ENCODE measurements around the gene UNC119B.
A peak's percentile ranks its signal among the peaks of the same experiment; 100 is the strongest.
"Not testable (repeated sequence)": the region's sequence is repeated elsewhere in the genome, so short reads cannot be mapped to it uniquely, and the experiment has no call there.

The UNC119B gene

DNA sequence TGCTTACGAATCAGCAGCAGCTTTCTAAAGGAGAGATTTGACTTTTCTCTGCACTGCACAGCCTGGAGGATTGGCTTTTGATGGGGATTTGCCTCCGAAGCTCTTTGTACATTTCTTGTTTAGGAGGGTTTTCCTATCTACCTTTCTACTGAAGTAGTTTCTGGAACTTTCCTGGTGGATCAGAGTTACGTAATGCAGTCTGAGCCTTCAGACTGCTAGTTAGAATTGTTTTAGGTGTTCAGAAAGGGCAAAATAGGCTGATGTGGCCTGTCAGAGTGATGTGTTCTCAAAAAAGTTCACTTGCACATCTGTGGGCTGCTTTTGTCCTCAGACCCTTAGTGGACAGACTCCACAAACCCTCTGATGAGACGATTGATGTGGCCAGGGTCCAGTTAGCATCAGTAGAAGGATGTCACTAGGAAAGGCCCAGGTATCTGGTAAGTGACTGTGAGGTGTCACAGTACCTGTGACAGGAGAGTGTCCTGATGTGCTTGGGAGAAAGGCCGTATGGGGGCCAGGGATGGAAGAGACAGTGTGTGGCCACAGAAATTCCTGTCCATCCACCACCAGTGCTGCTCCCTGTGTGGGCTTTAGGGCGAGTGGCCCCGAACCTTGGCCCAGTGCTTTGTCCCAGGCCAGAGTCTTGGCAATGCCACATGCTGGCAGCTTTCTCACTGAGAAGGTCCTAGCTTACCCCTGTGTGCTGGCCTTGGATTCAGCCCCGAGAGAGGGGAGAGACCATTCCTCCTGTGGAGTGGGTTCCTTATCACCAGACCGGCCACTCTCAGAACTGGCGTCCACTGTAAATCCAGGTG is 10.9 kb downstream of the UNC119B start:
- Histone ChIP-seq H3K4me3 (ENCODE audit: low read length) (no peak overlapping the region), H3K36me3 (ENCODE audit: insufficient read depth, low read length) (peaks cover 80% of the 10 kb centered on the region), H3K9ac (ENCODE audit: low read depth, low read length) (no peak overlapping the region), H3K4me1 (ENCODE audit: insufficient read depth, low read length) (no peaks in the 10 kb centered on the region), H3K27me3 (ENCODE audit: insufficient read depth, low read length) (peaks cover 3% of the 10 kb centered on the region; the same call in 1 of the 2 replicates), H3K27ac (ENCODE audit: low read depth, low read length) (no peak overlapping the region), H3K9me3 (ENCODE audit: insufficient read depth, low read depth, low read length) (no peaks in the 10 kb centered on the region)
- WGBS, result 95% methylated on average over 10 of the region's 10 CpGs

GRCh38 chr12:120721866-120722265 is 11.6 kb downstream of the UNC119B start:
- peaks cover 73% of the 10 kb centered on the region for H3K36me3 ChIP-seq (ENCODE audit: insufficient read depth, low read length)
- 93% methylated on average over 3 of the region's 3 CpGs for WGBS

GRCh38 chr12:120722784-120723183 is 12.5 kb downstream of the UNC119B start:
- Histone ChIP-seq H3K9ac (ENCODE audit: low read depth, low read length) (no peak overlapping the region), H3K9me3 (ENCODE audit: insufficient read depth, low read depth, low read length) (no peaks in the 10 kb centered on the region), H3K36me3 (ENCODE audit: insufficient read depth, low read length) (peaks cover 68% of the 10 kb centered on the region), H3K4me3 (ENCODE audit: low read length) (no peak overlapping the region), H3K27me3 (ENCODE audit: insufficient read depth, low read length) (peaks cover 7% of the 10 kb centered on the region; the same call in 1 of the 2 replicates), H3K4me1 (ENCODE audit: insufficient read depth, low read length) (no peaks in the 10 kb centered on the region), H3K27ac (ENCODE audit: low read depth, low read length) (no peak overlapping the region)
- WGBS, result 96% methylated on average over 2 of the region's 2 CpGs

More at GRCh38 chr12:120721866-120722265, 11.6 kb downstream of the UNC119B start:
- no peaks in the 10 kb centered on the region for H3K9me3 ChIP-seq (ENCODE audit: insufficient read depth, low read depth, low read length)
- H3K4me1 ChIP-seq (ENCODE audit: insufficient read depth, low read length), result no peaks in the 10 kb centered on the region
- no peak overlapping the region for H3K9ac ChIP-seq (ENCODE audit: low read depth, low read length)
- no peak overlapping the region for H3K4me3 ChIP-seq (ENCODE audit: low read length)
- H3K27me3 ChIP-seq (ENCODE audit: insufficient read depth, low read length), result peaks cover 7% of the 10 kb centered on the region; the same call in 1 of the 2 replicates
- H3K27ac ChIP-seq (ENCODE audit: low read depth, low read length), result no peak overlapping the region

- Histone ChIP-seq H3K9ac (ENCODE audit: low read depth, low read length) (no peak overlapping the region), H3K36me3 (ENCODE audit: insufficient read depth, low read length) (peaks cover 49% of the 10 kb centered on the region), H3K4me1 (ENCODE audit: insufficient read depth, low read length) (no peaks in the 10 kb centered on the region), H3K27ac (ENCODE audit: low read depth, low read length) (no peak overlapping the region), H3K9me3 (ENCODE audit: insufficient read depth, low read depth, low read length) (no peaks in the 10 kb centered on the region), H3K27me3 (ENCODE audit: insufficient read depth, low read length) (peaks cover 7% of the 10 kb centered on the region; the same call in 1 of the 2 replicates), H3K4me3 (ENCODE audit: low read length) (peak overlapping the region; percentile 70; the same call in 1 of the 2 replicates)
- 87% methylated on average over 5 of the region's 5 CpGs for WGBS
Measured at GRCh38 chr12:120724720-120725119, 14.5 kb downstream of the UNC119B start.

GRCh38 chr12:120725151-120725658 is 14.9 kb downstream of the UNC119B start:
- Histone ChIP-seq H3K27me3 (ENCODE audit: insufficient read depth, low read length) (peaks cover 7% of the 10 kb centered on the region; the same call in 1 of the 2 replicates), H3K27ac (ENCODE audit: low read depth, low read length) (no peak overlapping the region), H3K9ac (ENCODE audit: low read depth, low read length) (0 out of 2 replicates have a peak overlapping the region, but pooled peaks have one; percentile 29), H3K4me1 (ENCODE audit: insufficient read depth, low read length) (no peaks in the 10 kb centered on the region), H3K36me3 (ENCODE audit: insufficient read depth, low read length) (peaks cover 44% of the 10 kb centered on the region), H3K9me3 (ENCODE audit: insufficient read depth, low read depth, low read length) (no peaks in the 10 kb centered on the region), H3K4me3 (ENCODE audit: low read length) (peak overlapping the region; percentile 70)
- WGBS, result 36% methylated on average over 14 of the region's 14 CpGs

DNA sequence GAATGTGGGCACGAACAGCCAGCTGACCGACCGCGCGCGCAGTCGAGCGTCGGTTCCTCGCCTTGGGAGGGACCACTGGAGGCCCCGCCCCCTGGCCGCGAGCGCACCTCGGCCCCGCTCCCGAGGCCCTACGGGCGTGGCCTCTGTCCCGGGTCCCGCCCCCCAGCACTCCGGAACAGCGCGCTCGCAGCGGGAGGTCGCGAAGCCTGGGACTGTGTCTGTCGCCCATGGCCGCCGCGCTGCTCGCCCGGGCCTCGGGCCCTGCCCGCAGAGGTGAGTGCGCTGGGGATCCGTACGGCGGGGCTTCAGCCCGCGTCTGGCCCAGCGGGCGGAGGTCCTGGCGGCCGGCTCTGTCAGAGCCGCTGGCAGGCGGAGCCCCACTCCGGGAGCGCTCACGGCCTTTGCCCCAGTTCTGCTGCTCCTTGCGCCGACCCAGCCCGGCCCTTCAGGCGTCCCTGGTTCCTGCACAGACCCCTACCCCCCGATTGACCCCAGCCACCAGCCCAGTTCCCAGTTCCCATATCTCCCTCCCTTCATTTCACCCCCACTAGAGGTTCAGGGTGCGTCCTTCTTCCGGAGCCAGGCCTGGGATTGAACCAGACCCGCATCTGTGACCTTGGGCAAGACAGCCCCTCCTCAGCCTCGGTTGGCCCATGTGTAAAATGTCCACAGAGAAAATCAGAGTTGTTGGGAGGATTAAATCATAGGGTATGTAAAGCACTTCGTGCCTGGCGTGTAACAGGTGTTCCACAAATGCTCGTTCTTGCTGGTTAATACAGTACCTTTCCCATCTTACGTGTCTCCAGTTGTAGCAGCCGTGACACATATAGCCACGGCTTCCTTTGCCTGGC is 15.6 kb downstream of the UNC119B start, which contains the start of gene ACADS:
ACADS (plus strand) TSS at position 168 of the 851 bp plus-strand sequence; CDS start at position 228, 60 bp downstream.
- Histone ChIP-seq H3K27me3 (ENCODE audit: insufficient read depth, low read length) (peaks cover 7% of the 10 kb centered on the region; the same call in 1 of the 2 replicates), H3K9ac (ENCODE audit: low read depth, low read length) (peak within 1 kb of the TSS; percentile 79), H3K4me1 (ENCODE audit: insufficient read depth, low read length) (no peaks in the 10 kb centered on the region), H3K9me3 (ENCODE audit: insufficient read depth, low read depth, low read length) (no peaks in the 10 kb centered on the region), H3K4me3 (ENCODE audit: low read length) (peak within 1 kb of the TSS; percentile 70), H3K36me3 (ENCODE audit: insufficient read depth, low read length) (peaks cover 40% of the 10 kb centered on the region), H3K27ac (ENCODE audit: low read depth, low read length) (no peak within 1 kb of the TSS)
- 12% methylated on average over 66 of the region's 66 CpGs for WGBS

DNA sequence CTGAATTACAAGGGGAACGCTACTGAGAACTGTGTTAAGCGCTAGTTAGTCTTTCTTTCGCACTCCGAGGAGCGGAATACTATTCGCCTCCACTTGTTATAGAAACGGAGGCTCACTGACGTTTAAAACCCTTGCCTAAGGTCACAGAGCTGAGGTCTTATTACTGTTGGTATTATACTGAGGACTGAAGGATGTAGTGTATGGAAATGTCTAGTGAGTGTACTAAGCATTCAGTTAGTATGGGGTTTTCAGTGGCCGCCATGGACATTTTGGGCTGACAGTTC is 16.2 kb downstream of the UNC119B start:
- H3K4me3 ChIP-seq (ENCODE audit: low read length), result peak overlapping the region; percentile 70; the same call in 1 of the 2 replicates
- H3K4me1 ChIP-seq (ENCODE audit: insufficient read depth, low read length), result no peaks in the 10 kb centered on the region
- H3K27ac ChIP-seq (ENCODE audit: low read depth, low read length), result no peak overlapping the region
- H3K27me3 ChIP-seq (ENCODE audit: insufficient read depth, low read length), result peaks cover 7% of the 10 kb centered on the region; the same call in 1 of the 2 replicates
- WGBS, result 92% methylated on average over 9 of the region's 9 CpGs
- H3K9me3 ChIP-seq (ENCODE audit: insufficient read depth, low read depth, low read length), result no peaks in the 10 kb centered on the region
- peak overlapping the region; percentile 79; the same call in 1 of the 2 replicates for H3K9ac ChIP-seq (ENCODE audit: low read depth, low read length)
- peaks cover 38% of the 10 kb centered on the region for H3K36me3 ChIP-seq (ENCODE audit: insufficient read depth, low read length)

DNA sequence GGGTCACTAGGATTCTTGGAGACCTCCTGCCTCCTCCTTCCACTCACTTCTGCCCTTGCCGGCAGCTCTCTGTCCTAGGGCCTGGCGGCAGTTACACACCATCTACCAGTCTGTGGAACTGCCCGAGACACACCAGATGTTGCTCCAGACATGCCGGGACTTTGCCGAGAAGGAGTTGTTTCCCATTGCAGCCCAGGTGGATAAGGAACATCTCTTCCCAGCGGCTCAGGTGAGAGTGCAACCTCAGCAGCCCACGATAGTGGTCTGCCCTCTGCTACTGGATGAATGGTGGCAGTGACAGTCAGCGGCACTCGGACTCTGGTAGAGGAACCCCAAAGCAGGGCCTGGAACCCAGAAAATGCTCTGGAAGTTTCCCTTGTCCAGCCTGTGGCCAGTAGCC is 16.7 kb downstream of the UNC119B start:
- H3K27me3 ChIP-seq (ENCODE audit: insufficient read depth, low read length), result peaks cover 7% of the 10 kb centered on the region; the same call in 1 of the 2 replicates
- H3K27ac ChIP-seq (ENCODE audit: low read depth, low read length), result no peak overlapping the region

GRCh38 chr12:120732198-120732597 is 21.9 kb downstream of the UNC119B start:
- WGBS, result 97% methylated on average over 35 of the region's 35 CpGs
- not testable (repeated sequence) for H3K27ac ChIP-seq (ENCODE audit: low read depth, low read length); H3K27me3 ChIP-seq (ENCODE audit: insufficient read depth, low read length); H3K9ac ChIP-seq (ENCODE audit: low read depth, low read length); H3K4me1 ChIP-seq (ENCODE audit: insufficient read depth, low read length); H3K9me3 ChIP-seq (ENCODE audit: insufficient read depth, low read depth, low read length); H3K4me3 ChIP-seq (ENCODE audit: low read length); H3K36me3 ChIP-seq (ENCODE audit: insufficient read depth, low read length)

More for the DNA sequence above, 16.7 kb downstream of the UNC119B start:
- Histone ChIP-seq H3K9me3 (ENCODE audit: insufficient read depth, low read depth, low read length) (no peaks in the 10 kb centered on the region), H3K36me3 (ENCODE audit: insufficient read depth, low read length) (peaks cover 33% of the 10 kb centered on the region), H3K9ac (ENCODE audit: low read depth, low read length) (no peak overlapping the region), H3K4me3 (ENCODE audit: low read length) (no peak overlapping the region), H3K4me1 (ENCODE audit: insufficient read depth, low read length) (no peaks in the 10 kb centered on the region)
- WGBS, result 96% methylated on average over 9 of the region's 9 CpGs

GRCh38 chr12:120733574-120733973 is 23.3 kb downstream of the UNC119B start:
- WGBS, result 93% methylated on average over 3 of the region's 3 CpGs
- H3K4me3 ChIP-seq (ENCODE audit: low read length), result no peak overlapping the region
- H3K9ac ChIP-seq (ENCODE audit: low read depth, low read length), result no peak overlapping the region
- no peak overlapping the region for H3K27ac ChIP-seq (ENCODE audit: low read depth, low read length)
- H3K9me3 ChIP-seq (ENCODE audit: insufficient read depth, low read depth, low read length), result no peaks in the 10 kb centered on the region
- 0 out of 2 replicates have a peak, but pooled peaks cover 6% of the 10 kb centered on the region for H3K36me3 ChIP-seq (ENCODE audit: insufficient read depth, low read length)
- no peaks in the 10 kb centered on the region for H3K27me3 ChIP-seq (ENCODE audit: insufficient read depth, low read length)
- H3K4me1 ChIP-seq (ENCODE audit: insufficient read depth, low read length), result no peaks in the 10 kb centered on the region

Data from HUES64 (cell line).